ENCODE results near the gene SUPT20HL1. TPM values are rescaled to one million over a fixed set of nuclear protein-coding genes. Genes with fewer than 3 reads are reported as not detected.

Gene SUPT20HL1
- total RNA-seq (2022; extraction: Qiagen RNA extraction; ENCODE audit: low read depth) = not detected in 5 replicates

DNA sequence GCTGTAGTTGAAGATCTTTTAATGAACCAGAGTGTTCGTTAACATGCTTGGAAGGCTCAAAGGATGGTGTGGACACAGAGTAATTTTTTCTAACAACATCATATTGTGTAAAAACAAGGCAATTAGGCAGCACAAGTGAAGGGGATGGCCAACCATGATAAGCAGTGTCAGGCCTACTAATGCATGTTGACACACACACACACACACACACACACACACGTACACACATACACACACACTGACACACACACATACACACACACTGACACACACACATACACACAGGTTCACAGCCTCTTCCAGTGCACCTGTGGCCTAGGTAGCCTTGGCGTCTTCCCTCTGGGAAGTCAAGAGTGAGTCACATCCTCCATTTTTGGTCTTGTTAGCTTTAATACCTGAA, at the start of gene SUPT20HL1:
TSS of gene SUPT20HL1 (plus strand) at position 368 of the 400 bp plus-strand sequence. CDS start 2,122 bp downstream, outside the sequence.

GRCh38 chrX:24314019-24314635, 46.3 kb upstream of the SUPT20HL1 start, which contains the start of gene SUPT20HL2:
TSS of gene SUPT20HL2 (minus strand) at chrX:24314069. CDS start at chrX:24313315, 754 bp downstream.

Other genes with a start within 250 kb of the SUPT20HL1 start
- gene ZFX, start 210.9 kb upstream of the SUPT20HL1 start, total RNA-seq (2022; extraction: Qiagen RNA extraction; ENCODE audit: low read depth) = 12.3 to 14.6 TPM (median 12.5 TPM) in 5 replicates
- gene SUPT20HL2, start 46.6 kb upstream of the SUPT20HL1 start, total RNA-seq (2022; extraction: Qiagen RNA extraction; ENCODE audit: low read depth) = not detected in 5 replicates
- 5.4 to 7.3 TPM (median 6.6 TPM) in 5 replicates for gene PDK3, start 104.6 kb downstream of the SUPT20HL1 start, total RNA-seq (2022; extraction: Qiagen RNA extraction; ENCODE audit: low read depth)